DMS79 (cell line): ENCODE measurements around the gene SND1.
"Not testable (repeated sequence)": the region's sequence is repeated elsewhere in the genome, so short reads cannot be mapped to it uniquely, and the experiment has no call there.

Experiments used
- DNase-seq: peaks from one replicate; lab custom pipeline; 2025; lab: John Stamatoyannopoulos, UW

SND1 gene

DNA sequence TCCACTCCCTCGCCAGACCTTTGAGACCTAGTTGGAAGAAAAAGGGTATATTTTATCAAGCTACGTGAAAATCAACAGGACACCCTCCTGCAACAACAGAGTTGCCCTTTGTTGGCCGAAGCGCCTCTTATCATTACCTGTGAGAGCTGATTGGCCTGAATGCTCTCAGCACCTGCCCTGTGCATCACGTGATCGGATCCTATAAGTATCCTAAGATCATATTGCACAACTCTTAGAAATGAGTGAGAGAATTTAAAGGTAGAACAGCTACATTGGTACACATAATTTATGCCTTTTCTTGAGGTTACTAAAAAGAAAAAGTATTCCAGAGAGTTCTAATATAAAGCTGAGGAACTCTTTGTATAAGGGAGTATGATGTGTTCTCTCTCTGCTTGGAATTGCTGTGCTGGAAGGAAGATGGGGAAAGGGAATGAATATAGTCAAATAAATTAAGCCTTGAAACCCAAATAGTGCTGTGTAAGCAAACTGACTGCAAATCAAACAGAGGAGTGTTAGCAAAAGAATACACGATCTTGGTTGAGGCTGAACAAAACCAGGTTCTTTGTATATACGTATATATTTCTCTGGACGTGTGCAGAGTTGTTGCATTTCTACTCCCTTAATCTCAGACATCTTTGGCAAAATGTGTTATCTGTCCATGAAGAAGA is 309.9 kb downstream of the SND1 start:
- peak; percentile 16 for DNase-seq

DNA sequence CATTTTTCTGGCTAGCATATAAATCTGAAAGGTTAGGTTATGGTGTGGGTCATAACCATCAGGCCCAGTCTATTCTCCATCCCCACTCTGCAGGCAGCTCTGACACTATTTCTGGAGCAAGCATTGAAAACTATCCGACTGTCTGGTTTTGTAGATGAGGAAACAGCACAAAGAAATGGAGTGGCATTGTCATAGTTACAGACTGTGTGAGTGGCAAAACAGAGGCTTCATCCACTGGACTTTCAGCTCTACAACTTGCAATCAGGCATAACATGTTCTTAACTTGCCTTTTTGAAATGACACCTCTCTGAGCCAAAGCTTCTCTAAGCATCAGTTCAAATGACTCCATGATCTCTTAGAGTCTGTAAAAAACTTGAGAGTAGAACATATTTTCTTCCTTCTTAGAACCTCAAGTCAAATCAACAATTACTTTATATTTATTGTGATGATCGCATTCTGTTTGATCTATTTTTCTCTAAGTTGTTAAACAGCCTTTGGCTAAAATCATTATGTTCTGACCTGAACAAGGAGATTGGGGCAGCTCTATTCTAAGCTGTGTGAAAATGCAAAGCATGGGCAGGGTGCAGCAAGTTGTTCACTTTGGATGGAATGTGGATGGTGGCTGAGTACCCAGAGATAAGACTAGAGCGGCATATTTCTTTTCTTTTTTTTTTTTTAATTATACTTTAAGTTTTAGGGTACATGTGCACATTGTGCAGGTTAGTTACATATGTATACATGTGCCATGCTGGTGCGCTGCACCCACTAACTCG is 310.8 kb downstream of the SND1 start:
- peak; percentile 72 for DNase-seq

DNA sequence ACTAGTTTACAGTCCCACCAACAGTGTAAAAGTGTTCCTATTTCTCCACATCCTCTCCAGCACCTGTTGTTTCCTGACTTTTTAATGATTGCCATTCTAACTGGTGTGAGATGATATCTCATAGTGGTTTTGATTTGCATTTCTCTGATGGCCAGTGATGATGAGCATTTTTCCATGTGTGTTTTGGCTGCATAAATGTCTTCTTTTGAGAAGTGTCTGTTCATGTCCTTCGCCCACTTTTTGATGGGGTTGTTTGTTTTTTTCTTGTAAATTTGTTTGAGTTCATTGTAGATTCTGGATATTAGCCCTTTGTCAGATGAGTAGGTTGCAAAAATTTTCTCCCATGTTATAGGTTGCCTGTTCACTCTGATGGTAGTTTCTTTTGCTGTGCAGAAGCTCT is 311.9 kb downstream of the SND1 start:
- DNase-seq, result not testable (repeated sequence)

DNA sequence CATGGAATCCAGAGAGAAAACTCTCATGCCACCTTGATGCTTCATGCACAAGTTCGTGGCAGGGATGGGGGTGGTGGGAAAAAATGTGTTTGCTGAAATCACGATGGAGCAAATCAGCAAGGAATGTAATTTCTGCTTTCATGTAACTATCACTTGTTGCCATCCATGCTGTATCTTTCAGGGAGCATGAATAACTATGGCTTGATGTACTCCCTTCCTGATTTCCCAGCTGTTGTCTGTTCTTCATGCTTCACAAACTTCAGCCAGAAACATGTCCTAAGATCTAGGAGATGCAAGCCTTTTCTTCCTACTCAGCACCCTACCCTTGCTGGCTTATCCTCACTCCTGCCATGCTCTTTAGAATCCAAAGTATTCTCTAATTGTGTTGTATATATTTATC is 315.3 kb downstream of the SND1 start:
- DNase-seq, result no peak

DNA sequence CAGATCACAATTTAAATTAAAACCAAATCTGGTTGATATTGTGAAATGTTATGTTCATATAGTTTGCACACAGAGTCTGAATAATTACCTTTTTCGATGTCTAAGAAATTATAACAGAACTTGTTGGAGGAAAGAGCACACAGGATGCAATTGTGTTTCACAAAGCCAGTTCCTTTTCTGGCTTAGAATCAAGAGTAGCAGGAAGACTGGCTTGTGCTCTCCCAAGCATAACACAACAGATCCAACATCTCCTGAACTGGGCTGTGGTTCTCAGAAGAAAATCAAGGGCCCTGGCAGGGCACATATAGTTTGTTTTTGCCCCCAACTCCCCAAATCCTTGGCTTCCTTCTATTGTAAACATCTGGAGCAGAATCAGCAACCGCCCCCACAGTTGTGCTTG is 316.6 kb downstream of the SND1 start:
- DNase-seq, result no peak

DNA sequence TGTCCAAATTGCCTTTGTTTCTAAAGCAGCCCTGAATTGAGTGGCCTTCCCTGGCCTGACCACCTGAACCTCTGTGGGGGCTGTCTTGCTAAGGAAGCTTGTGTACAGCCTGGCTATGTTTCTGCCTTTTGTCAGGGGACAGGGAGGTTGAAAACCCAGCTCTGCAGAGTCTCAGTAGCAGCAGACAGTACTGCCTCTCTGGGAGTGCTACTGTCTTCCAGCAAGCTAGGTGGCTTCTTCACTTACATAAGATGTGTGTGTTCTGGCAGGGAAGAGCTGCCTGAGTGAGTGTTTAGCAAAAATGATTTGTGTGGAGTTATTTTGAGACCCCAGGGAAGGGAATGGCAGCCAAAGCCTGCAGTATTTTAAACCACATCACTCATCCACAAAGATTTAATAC is 321.8 kb downstream of the SND1 start:
- no peak for DNase-seq

DNA sequence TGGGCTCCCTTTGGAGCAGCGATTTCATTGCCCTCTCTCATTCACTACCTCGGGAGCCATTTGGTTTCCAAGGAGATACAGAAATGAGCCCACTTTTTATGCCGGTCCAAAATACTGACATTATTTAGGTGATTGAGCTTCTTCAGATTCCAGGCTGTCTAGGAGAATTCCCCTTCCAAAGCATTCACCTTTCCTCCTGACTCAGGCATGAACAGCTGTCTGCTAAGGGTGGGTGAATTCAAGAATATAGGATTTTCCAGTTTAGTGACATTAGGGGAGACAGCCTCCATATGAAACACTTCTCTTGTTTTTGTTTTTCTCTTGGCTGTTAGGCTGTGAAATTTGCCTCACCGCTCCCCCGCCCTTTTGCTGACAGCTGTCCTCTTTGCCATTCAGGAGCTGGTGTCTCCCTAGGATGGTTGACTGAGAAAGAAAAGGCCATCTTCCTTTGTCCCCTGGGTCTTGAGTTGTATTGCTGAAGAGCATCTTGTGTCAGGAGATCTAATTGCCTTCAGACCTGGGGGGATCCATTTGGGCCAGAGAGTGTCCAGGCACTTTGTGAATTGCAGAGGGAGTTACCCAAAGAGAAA is 322.5 kb downstream of the SND1 start:
- DNase-seq, result no peak

DNA sequence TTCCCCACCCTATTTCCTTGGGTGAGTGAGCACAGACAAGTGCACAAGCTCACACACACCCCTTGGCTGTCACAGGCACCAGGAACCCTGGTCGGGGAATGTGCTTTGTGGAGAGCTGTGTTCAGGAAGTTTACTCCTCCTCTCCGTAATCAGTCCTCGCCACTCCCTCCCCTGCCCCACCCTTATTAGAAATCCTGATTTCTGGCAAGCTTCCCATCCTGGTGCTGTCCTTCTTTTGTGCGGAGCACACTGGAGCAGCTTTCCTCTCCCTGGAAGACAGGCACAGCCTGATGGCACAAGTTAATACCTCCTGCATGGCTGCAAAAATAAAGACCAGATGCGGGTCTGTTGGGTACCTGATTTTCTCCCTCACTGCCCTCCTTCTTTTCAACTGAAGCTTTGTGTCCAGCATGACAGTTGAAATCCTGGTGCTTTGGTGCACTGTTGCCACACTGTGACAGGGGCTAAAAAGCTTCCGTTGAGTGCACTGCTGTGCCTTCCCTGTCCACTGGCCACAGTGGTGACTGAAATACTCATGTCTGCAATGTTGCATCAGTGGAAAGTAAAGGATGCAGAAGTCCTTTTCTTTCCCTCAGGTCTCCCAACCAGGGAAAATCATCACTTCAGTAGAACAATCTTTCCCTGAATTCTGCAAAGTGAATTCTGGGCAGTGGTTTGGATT is 324.2 kb downstream of the SND1 start:
- DNase-seq, result no peak

DNA sequence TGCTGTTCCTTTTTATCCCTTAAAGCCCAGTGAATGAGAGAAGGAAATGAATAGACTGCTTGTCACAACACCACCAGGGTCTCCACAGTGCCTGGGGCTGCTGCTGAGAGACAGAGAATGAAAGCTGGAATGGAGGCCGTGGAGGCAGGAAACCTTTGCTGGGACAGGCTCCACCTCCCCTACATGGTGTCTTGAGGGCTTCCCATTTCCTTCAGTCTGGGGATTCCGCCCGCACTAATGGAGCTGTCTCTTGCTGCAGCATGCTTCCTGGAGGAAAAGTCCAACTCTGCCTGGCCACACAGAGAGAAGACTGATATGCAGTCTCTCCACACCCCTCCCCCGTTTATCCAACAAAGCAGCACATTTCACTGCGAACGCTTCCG is 324.7 kb downstream of the SND1 start:
- no peak for DNase-seq

DNA sequence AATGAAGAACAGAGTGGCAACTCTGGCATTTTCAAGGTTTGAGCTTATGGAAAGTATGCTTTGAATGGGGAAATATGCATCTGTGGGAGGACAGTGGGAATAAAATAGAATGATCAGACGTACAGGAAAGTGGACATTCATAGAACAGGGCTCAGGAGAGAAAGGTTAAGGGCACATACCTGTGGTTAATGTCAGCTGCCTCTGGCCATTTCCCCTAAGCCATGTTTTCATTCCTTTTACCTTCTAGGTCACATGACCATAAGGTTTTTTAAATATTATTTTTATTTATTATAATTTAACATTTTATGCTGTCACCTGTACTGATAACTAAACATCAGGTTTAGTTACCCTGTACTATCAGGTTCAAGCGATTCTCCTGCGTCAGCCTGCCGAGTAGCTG is 326.4 kb downstream of the SND1 start:
- DNase-seq, result no peak

DNA sequence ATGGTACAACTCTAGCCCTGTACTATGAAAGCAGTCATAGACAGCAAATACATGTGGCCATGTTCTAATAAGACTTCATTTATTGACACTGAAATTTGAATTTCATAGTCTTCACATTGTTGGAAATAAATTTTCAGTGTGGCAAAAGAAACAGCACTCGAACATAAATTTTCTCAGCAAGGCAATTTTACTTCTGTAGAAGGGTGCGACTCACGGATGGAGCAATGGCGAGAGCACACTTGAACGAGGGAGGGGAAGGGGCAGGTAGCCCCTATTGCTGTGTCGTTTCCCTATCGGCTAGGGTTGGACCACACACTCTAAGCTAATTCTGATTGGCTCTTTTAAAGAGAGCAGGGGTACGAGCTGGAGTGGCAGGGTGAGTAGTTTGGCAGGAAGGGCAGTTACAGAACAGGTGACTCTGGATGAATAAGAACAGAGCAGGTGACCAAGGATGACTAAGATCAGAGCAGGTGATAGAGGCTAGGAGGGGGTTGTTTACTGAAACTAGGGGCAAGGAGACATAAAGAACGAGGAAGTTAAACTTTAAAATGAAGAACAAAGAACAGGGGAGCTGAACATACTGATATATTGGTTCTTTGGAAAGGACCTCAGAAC is 327.2 kb downstream of the SND1 start:
- no peak for DNase-seq

DNA sequence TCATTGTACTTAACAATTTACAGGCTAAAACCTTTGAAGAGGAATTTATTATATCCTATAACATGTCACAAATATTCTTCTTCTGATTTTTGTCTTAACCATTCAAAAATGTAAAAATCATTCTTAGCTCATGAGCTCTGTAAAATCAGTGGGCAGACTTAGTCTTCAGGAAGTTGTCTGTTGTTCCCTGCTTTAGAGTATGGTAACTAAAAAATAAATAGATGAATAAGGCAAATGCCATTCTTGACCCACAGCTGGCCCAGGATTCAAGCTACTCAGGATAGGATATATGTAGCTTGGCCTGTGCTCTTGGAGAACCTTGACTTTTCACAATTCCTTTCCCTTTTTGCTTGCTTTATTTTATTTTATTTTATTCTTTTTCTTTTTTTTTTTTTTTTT is 327.7 kb downstream of the SND1 start:
- no peak for DNase-seq

DNA sequence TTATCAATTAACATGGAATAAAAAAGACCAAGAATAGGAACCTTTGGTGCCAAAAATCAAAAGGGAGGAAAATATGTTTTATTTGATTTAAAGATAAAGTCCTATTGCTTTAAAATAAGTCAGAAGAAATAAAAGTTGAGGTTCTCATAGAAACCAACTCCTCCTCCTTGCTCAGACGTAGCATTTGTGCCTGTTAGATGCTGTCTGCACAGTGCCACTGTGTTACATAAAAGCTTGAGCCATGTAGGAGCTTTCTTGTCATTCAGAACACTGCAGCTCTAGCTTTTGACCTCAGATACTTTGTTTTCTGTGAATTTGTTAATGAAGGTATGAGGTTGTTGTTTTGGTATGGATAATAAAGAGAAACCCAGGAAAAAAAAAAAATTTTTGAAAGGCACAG is 328.9 kb downstream of the SND1 start:
- no peak for DNase-seq

DNA sequence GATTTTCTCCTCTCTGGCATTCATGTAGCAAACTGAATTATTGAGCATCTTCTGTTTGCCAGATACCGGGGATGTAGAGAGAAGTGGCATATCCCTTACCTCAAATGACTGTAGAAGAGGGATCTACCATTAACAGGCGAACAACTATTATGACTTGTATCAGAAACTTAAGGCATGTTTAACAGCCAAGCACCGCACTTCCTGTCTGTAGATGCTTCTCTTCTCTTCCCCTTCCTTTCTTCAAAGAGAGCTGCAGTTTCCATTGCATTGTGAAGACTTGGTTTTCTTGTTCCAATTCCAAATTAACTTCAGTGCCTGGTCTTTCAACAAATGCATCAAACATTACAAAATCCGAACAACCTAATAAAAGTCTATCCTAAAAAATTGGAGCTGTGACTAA is 330.0 kb downstream of the SND1 start:
- no peak for DNase-seq

DNA sequence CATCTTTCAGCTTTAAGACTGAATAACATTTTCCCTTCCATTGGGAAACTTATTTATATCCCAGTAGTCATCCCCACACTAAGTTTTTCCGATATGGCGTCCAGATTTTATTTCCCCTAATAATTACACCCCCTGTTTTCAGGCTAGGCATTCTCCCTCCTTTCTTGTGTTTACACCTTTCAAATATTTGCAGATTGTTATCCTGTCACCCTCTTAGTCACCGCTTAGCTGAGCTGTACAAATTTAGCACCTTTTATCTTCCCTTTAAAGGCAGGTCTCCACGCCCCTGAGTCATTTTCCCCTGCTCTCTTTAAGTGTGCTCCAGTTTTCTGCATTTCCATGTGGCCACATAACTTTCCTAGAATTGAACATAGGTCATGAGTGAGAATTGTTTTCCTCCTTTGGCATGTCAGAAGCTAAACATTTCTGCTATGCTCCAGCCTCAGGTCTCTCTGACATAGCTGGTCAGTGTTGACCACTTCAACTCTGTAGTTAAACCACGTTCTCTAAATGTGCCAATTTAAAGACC is 331.9 kb downstream of the SND1 start:
- DNase-seq, result no peak

DNA sequence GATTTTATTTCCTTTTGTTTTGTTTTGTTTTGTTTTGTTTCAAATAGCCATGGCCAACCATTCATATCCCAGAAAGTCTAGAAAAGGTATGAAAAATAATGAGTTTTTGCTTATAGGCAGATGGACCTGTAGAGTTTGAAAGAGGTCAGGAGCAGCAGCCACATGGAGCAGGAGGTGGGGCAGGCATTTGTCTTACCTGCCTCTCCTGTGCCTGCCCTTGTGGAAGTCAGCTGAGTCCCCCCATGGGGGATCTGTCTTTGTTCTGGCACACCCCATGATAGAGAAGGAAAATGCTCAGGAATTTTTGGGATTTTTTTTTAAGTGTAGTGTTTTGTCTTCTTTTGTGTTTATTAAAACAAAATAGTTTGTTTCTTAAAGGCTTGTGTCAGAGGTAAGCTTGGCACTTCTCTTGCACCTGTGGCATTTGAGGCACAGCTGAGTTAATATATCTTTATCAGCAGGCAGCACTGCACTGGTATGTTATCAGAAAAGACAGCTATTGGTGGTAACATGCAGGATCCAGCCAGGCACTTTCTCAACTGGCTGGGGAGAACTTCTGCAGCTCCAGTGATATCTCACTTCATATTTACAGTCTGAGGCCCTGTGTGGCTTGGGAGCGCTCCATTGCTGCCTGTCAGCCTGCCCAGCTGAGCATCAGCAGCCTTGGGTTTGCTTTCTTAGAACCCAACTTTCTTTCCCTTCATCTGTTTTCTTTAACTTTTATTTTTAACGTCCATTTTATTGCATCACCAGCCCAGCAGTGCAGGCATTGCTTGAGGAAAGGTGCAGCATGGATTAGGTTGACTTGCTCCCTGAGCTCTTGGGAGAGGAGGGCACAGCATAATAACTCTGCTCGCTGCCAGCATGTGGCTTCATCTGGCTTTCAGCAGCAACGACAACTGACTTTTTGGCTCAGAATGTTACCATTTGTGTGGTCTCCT is 334.9 kb downstream of the SND1 start:
- DNase-seq, result no peak

DNA sequence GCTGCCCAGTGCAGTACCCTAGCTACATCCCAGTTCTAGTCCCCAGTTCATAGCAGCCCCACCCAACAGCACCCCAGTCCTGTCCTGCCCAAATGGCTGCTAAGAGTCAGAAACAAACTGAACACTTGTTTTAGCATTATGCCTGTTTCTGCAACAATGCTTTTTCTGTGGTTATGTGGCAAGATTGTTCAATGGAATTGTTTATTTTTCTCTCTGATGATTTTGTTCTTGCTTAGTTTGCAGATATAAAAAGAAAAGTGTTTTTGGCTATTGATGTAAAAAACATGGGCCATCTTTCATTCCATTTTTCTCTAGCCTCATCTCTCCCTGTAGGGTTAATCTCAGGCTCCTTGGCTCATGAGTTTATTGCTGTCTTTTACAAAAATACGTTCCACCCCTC is 336.8 kb downstream of the SND1 start:
- no peak for DNase-seq

DNA sequence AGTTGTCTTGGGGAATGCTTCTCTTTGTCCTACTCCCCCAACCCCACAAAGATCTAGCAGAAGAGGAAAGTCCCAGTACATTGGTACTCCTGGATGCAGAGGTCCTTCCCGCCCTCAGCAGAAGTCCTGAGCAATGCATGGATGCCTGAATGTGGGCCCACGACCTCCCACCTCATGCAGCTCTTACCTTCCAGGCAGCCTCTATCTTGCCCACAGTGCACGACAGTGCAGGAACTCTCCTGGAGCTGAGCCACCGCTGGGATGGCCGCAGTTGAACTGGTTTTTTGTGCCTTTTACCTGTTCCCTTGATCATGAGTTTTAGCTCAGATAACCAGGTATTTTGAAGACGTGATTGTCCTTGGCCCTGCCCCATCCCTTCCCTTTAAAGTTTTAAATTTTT is 341.3 kb downstream of the SND1 start:
- no peak for DNase-seq

DNA sequence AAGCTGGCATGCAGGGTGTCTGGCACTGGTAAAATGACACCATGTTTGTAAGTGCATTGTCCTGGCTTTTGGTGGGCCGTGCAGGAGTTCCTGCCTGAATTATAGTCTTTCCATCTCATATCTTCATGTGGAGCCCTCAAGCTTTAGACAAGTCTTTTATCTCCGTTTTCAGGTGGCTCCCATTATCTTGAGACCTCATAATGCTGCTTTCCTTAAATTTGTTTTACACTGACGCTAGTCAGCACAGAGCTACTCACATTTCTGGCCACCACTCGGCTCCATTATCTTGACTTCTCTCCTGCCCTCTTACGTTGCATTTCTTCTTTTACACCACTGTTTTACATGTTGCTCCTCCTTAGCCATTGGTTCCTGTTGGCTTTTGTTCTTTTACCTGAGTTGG is 342.0 kb downstream of the SND1 start:
- DNase-seq, result no peak

DNA sequence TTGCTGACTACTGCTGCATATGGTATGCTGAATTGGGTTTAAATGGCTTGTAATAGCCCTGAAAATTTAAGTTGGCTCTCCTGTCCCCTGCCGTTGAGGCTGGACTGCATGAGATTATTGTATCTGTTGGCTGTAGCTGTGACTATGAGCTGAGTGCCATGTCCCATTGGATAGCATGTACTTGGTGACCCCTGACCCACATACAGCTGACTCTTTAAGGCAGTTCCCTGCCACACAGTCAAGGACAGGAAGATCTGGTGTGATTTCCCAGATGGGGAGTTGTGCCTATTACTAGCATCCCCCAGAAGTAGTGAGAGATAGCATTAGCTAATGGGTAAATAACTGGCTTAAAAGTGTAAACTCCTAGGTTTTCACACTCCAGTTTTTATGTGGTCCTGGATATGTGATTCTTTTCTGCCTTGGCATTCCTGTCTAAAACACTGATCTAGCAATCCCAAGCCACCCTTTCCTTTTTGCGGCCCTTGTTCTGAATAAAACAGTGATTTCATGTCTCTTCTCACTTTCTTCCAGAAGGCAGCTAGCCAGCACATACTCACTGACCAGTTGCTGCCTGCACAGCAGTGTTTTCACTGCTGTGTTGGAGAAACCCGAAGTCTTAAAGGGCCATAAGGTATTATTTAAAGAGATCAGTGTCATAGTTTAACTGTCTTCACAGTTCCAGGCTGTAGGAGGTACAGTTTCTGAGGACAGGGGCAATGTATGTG is 343.3 kb downstream of the SND1 start:
- no peak for DNase-seq

DNA sequence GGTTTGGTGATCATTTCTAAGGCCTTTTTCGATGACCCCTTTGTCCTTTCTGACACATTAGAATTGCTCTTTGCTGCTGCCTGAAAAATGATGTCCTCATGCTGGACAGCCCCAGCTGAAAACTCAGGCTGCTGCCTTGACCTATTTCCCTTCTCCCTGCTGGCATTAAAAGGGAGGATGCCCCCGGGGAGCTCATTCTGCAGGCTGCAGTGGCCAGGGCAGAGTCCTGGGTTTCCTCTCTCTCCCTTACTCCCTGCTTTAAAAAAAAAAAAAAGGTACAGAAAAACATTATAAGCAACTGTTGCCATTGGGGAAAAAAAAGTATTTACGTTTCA is 343.9 kb downstream of the SND1 start:
- DNase-seq, result no peak
